Activated T-helper 1 cell treated with Interleukin-2 at 50 U/mL for 16 hours (primary cell): Measurements from ENCODE around the gene MAPK1.
"Not testable (repeated sequence)": the region's sequence is repeated elsewhere in the genome, so short reads cannot be mapped to it uniquely, and the experiment has no call there.

ENCODE experiments used
- DNase-seq: peaks from one replicate; pipeline ENCODE4 v3.0.0-alpha.2; 2020; ENCODE audit warnings: low read depth

The MAPK1 gene

DNA sequence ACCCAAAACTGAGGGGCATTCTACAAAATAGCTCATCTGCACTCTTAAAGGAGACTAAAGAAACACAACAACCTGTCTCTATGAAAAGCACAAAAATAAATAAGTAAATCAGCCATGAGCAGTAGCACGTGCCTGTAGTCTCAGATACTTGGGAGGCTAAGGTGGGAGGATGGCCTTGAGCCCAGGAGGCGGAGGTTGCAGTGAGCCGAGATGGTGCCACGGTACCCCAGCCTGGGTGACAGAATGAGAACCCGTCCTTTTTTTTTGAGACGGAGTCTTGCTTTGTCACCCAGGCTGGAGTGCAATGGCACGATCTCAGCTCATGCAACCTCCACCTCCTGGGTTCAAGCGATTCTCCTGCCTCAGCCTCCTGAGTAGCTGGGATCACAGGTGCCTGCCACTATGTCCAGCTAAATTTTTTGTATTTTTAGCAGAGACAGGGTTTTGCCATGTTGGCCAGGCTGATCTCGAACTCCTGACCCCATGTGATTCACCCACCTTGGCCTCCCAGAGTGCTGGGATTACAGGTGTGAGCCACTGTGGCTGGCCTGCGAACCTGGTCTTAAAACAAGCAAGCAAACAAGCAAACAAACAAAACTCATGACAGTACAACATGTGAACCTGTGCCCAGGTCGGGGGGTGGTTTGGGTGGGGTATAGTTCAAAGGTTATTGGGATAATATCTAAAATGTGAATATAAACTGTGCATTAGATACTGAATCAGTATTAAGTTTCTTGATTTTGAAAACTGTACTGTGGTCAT lies 76.4 kb downstream of the MAPK1 start:
- DNase-seq, result not testable (repeated sequence)

DNA sequence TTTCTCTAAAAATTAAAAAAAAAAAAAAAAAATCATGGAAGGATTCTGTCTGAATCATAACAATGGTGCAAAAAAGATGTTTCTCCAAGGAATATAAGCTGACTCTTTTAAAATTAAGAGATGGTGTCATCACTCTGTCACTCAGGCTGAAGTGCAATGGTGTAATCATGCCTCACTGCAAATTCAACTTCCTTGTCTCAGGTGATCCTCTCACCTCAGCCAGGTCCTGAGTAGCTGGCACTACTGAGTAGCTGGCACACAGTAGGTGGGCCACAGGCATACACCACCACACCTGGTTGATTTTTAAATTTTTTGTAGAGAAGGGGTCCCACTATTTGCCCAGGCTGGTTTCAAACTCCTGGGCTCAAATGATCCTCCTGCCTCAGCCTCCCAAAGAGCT lies 77.1 kb downstream of the MAPK1 start:
- no peak for DNase-seq

DNA sequence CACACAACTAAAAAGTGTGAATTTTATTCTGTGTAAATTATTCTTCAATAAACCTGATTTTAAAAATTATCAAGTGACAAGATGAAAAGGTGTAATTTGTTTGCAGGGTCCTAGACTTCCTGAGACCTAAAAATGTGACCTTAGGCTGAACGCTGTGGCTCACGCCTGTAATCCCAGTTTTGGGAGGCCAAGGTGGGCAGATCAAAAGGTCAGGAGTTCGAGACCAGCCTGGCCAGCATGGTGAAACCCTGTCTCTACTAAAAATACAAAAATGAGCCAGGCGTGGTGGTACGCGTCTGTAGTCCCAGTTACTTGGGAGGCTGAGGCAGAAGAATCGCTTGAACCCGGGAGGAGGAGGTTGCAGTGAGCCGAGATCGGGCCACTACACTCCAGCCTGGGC lies 79.9 kb downstream of the MAPK1 start:
- not testable (repeated sequence) for DNase-seq

DNA sequence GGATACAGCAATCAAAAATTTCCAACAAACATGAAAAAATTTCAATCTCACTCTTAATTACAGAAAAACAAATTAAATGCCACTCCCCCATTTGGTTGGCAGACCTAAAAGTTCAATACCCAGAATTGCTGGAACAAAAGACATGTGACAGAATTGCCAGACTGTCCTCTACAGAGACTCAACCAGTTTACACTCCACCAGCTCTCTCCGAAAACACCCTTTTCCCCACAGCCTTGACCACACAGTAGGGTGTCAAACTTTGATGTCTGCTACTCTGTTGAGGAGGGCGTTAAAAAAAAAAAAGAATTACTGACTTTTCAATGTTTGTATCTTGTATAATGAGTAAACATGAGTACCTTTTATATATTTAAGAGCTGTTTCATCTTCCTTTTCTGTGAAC lies 87.2 kb downstream of the MAPK1 start:
- no peak for DNase-seq

DNA sequence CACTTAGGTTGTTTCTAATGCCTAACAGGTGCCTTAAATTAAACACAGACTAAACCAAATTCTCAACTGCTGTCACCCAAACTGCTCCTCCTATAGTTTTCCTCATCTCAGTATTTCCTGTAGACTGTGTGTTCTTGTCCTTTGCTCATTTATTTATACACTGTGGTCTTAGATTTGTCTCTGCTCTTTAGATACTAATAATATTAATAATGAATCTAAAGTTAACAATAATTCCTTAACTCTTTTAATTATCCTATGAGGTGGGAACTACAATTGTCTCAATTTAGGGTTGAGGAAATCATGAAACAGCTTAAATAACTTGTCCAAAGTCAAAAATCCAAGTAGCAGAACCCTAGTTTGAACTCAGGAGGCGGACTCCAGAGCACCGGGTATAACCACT lies 88.0 kb downstream of the MAPK1 start:
- DNase-seq, result no peak

DNA sequence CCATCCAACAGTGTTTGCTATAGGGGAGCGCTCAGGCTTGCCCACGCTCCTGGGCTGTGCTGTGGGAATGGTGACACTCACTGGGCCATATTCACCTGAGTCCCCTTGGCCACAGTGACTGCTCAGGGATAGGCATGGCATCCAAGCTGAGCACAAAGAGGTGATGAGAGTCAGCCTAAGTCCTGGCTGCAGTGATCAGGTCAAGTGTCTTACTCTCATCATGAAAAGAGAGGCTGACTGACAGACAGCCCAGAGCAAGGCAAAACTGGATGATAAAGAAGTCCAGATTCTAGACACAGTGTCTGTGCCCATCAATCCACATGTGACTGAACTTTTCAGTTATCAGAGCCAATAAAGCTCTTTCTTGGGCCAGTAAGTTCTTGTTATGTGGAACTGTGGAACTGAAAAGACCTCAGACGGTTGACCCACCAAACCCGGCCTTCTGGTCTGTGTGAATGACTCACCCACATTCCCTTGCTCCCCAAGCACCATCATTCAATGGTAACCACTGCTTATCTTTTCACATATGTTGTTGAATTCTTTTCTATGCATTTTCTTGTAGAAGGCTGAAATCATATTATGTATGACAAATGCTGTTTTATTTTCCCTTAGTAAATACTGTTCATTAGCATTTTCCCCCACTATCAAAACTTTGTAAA lies 88.6 kb downstream of the MAPK1 start:
- DNase-seq, result no peak

DNA sequence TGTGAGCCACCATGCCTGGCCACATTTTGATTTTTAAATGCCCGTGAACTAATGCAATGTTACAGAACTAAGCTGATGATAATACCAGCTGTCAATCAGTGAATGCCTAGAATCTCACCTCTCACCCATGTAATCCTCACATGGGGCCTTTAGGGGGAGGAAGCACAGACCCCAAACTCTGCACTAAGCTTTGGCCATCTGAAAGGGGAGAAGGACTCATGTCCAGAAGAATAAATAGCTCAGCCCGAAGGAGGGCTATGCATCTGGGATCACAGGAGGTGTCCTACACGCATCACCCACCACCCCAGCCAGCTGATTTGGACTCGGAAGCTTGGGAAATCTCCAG lies 95.8 kb downstream of the MAPK1 start:
- no peak for DNase-seq

DNA sequence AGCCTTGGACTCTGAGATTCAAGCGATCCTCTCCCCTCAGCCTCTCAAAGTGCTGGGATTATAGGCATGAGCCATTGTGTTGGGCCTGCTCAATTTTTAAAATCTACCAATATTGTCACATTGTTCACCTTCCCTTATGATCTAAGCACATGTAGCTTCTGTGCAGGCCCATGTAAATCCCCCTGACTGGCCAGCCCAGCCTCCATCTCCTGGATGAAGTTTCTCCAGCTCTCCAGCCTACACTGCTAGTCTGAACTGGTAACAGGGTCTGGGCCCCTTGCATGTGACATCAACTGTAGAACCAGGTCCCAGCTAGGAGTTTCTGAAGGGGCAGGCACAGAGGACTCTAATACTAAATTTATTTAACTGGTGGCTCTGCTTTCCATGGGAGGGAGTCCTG lies 99.0 kb downstream of the MAPK1 start:
- DNase-seq, result no peak

DNA sequence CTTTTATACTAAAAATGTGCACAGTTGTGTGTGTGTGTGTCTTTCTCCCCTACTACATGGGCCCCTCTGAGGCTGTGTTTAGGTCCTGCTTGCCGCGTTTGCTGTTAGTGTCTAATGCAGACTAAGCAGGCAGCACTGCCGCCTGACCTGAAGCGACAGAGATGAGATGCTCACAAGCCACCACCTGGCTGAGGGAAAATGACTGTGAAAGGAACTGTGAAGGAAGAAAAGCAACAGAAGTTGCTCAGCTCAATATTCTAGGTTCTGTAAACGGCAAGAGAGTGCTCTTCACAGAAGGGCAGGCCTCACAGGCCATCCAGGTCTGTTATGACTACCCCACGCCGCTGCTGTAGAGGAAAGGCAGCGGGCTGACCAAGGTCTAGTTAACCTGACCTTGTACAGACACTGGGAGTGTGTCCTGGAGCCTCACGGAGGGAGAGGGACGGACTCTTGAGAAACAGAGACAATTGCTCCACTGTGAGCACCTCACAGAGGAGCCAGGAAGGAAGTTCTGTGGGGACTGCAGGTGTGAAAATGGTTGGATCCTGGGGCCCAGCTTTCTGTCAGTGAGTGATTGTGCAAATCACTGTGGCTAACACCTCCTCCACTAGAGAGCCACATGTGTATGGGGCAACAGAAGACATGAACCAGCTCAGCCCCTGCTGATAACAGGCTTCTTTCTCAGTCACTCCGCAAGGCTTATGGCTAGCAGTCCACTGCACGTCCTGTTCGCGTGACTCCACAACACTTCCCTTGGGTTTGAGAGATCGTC lies 100.6 kb downstream of the MAPK1 start:
- DNase-seq, result peak; percentile 39

DNA sequence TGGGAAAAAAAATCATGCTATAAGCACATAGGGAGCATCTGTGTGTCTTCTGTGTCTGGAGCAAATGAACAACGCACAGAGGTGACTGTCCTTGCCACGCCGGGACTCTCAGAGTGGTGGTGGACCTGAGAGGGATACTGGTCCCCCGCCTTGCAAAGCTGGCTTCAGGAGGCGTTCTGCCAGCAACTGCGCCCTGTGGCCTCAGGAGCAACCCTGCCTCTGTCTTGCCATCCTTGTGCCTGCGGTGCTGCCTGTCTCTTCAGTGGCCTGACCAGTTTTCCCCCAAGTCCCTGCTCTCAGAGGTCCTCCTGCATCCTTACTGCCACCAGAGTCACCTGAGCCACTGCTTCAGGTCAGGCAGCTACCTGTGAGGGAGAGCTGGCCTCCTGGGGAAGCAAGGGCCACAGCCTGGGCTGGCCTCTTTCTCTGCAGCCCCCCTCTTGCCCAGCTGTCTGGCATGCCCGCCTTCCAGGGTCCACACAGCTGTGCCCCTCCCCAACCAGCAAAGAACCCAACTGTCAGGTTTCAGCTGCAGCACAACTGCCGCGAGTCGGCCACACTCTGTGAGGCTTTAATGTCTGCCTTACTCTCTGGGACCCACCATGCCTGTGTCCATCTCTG lies 101.4 kb downstream of the MAPK1 start:
- DNase-seq, result no peak

DNA sequence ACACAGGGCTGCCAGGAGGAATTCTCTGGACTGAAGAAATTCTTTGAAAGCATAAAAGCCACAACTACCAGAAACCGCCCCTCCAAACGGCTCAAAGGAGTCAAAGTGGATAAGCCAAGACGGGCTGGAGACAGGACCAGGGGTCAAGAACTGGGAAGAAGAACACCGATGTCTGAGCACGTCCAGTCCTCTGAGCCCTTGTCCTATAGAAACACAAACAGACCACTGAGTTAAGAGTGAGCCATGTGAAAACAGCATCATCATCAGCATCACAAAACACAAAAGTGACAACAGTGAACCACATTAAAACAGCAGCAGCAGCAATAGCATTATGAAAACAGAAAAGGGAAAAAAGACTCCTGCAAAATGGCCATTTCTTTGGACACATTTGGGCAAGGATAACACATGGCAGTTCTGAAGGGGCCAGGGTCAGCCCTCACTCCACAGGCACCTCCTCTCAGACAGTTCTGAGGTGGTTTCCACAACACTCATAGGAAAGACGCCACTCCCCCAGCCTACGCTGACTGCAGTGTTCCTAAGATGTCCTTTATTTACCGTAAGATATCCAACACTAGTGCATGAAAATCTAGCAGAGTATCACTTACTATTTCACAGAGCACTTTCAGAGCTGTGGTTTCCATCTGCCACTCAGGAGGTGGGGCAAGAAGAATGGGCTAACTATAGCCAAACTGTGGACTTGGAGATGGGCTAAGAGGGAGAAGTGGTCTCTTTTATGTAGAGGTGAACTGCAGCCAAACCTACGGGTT lies 103.2 kb downstream of the MAPK1 start:
- no peak for DNase-seq

DNA sequence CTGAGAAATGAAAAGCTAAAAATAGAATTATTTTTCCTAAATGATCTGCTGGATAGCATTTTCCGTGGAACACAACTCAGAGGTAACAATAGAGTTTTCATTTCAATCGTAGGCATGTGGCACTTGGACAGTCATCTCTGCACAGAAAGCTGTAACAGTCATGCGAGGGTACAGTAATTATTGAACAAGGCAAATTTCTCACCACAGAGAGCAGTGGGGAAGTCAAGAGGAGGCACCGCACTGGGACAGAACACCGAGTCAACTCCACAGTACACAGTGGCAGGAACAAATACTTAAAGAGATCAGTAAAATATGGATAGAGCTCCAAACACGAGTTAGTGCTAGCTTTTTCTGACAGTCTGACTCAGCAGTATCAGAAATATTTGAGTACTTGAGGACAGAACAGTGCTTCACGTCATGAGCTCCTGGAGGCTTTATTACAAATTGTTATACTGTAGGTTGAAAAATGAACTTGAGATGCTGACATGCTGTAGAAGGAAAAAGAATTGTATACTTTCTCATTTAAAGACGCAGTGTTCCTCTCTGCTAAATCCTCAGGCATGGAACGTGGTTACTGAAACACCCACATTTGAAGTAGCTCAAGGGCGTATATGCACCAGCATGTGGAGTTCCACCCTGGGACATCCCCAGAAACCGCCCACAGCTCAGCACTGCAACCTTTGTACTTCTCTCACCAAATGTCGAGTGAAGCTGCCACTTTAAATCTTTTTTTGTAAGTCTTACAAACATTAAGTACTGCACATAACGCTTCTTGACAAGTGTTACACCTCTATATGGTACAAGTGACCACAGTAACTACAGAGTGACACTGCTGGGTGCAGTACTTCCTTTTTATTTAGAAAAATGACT lies 104.5 kb downstream of the MAPK1 start:
- DNase-seq, result no peak

DNA sequence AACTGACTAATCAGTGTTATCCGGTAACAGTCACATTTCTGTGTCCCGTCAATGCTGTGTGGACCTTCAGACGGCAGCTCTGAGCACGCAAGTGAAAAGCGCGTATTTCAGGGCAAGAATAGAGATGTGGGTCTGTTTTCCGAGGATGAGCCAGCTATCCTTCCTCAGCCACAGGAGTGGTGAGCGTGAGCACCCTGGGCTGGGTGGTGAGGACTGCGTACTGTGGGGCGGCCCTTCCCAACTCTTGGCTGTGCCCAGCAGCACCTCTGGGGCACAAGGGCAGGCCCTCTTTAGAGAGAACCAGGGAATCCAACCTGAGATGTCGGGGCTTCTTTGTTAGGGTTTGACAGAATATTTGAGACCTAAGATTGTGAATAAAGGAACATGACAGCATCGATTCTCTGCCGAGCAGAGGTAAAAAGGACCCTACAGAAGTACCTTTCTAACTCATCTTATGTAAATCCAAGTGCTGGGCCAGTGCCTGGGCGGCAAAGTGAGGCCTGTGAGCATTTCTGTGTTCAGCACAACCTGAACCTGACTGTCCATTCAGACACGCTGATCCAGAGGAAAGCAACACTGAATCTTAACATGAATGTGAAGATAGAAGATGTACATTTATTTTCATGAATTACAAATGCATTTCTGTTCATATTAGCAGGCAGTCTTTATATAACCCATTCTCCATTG lies 105.3 kb downstream of the MAPK1 start:
- DNase-seq, result no peak

DNA sequence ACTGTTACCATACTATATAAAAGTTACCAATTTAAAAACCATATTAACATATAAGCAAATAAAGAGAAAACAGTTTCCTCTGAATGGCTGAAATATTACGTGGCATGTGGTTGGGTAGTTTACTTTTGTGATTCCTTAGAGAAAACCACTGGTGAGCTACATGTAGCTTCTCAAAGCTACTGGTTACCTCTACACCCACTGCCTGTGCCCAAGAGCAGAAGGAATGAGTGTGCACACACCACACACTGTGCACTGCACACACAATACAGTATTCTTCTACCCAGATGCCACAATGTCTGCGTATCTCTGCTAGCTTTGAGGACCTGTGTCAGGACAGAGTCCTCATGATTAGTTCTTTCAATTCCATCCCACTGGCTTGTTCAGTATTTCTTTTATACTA lies 106.4 kb downstream of the MAPK1 start:
- no peak for DNase-seq

DNA sequence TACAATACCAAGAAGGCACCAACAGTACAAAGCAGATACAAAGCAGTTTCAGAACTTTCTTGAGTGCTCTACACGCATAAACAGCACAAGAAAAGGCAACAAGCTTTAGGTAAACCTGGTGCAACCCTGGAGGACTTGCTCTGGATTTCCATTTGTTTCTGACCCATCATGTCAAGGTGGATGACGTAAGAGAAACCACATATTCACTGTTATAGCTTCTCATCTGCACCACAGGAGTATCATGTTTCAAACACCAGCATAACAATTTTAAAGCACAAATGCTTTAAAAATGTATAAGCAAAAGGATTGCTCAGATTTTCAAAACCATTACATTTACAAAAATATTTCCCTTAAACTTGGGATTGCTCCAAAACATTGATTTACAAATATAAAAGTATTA lies 106.8 kb downstream of the MAPK1 start:
- no peak for DNase-seq

DNA sequence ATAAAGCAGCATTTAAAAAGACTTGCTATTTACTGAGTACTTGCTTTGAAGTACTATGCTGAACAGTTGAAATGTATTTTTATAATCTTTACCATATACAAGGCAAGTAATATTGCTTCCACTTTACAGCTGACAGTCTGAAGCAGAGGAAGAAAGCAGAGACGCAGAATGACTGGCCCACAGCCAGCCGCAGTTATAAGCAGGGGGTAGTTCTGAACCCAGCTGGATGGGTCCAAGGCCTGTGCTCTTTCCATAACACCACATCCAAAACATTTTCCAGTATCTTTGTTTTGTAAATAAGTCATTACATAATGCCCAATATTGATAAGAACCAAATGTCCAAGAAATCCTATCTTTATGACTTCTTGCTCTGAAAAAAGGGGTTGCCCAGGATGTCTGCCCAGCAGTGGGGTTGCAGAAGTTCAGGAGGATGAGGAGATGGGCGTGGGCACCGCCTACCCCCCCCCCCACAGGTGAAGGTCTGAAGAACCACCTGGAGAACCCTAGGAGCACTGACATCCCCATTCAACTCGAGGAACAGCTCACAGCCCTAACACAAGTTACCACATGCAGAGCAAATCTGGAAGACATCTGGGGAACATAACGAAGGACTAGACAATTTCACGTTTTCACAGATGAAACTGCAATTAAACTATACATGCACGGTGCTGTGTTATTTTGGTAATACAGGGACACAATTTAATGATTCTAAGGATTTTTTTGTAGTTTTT lies 107.6 kb downstream of the MAPK1 start:
- DNase-seq, result no peak

DNA sequence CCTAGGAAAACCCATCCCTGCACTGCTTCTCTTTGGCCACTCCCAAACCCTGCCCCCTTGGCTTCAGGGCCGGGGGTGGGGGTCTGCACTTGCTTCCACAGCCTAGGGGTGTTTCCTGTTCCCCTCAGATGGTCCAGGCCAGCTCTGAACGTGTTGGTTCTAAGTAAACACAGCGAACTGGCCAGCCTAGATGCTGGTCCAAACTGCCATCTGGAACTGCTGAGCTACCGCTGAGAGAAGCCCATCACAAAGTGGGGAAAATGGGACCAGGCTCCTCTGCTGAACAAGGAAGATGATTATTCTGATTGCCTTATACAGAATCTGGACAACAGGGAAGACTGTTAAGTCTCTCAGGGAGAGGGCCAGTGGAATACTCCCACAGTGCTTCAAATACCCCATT lies 108.4 kb downstream of the MAPK1 start:
- DNase-seq, result no peak

DNA sequence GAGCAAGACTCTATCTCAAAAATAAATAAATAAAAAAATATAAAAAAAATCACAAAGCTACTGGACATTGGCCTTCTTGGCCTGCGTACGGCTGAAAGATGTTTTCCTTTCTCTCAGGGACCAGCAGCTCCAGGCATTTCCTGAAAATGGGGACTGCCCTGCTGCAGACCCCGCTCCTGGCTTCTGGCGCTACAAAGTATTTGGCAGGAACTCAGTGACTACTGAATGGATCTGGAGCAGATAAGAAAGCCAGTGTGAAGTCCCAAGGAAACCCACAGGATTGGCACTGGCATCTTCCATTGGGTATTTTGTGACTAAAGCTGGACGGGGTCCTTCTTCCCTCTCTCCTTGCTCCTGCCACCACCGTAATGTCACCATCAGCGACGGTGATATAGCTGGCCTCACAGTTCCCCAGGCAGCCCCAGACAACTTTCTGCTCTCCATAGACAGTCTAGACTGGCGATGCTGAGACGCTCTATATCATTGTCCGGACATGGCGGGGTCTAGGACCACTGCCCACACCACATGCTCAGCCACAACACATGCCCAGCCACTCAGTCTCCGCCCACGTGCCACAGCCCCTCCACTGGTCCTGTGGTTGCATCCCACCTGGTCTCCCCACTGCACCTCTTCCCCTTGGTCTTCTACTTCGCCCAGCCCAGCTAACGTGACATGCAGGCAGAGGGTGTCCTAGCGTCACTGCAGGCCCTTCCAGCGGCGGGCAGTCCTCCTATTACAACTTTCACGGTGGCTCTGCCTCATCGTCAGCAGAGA lies 109.2 kb downstream of the MAPK1 start:
- DNase-seq, result no peak

DNA sequence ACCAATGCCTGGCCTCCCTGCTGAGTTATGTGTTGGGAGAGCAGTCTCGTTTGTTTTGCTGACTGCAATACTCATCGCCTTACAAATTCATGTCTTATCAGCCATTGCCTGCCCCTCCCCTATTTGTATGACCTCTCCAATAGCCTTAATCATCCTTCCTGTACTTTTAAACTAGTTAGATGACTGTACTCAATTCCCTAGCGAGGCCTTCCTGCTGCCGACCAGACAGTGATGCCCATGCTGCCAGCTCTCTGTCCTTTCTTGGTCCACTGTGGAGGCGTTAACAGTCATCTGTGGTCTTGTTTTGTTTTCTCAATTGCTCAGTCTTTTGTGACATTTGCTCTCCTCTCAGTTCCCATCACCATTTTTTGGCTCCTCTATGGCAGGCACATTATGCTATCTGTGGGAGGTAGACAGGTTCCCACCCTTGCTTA lies 111.6 kb downstream of the MAPK1 start:
- no peak for DNase-seq
